K562 (cell line): ENCODE results near the gene DDX46.

Source experiments
- ARID2 ChIP-seq: fragments of 450-650 bp; IDR thresholded peaks from 2 replicates; pipeline ENCODE4 v1.6.1; 2017; ENCODE audit warnings: antibody characterized with exemption, mild to moderate bottlenecking
- EP300 ChIP-seq: IDR thresholded peaks from 2 replicates; pipeline ENCODE4 v1.6.1; 2012; ENCODE audit warnings: low read length, improper control_type of control experiment
- EZH2 ChIP-seq: IDR thresholded peaks from 2 replicates; pipeline ENCODE4 v1.6.1; 2012; ENCODE audit warnings: low read depth, mild to moderate bottlenecking, inconsistent platforms, low read length, borderline replicate concordance
- FOXK1 ChIP-seq: sonication (generic); formaldehyde crosslinking; IDR thresholded peaks from 2 replicates; pipeline ENCODE4 v1.8.0; 2022; ENCODE audit warnings: missing genetic modification reagents, mild to moderate bottlenecking, borderline replicate concordance
- HDAC2 ChIP-seq: fragments of 450-650 bp; IDR thresholded peaks from 2 replicates; pipeline ENCODE4 v1.6.1; 2016; ENCODE audit warnings: mild to moderate bottlenecking
- NKRF ChIP-seq: fragments of 450-650 bp; IDR thresholded peaks from 2 replicates; pipeline ENCODE4 v1.6.1; 2016; ENCODE audit warnings: borderline replicate concordance
- NR1H2 ChIP-seq: sonication (generic); formaldehyde crosslinking; IDR thresholded peaks from 2 replicates; pipeline ENCODE4 v1.4.0; 2020; ENCODE audit warnings: mild to moderate bottlenecking, missing genetic modification reagents
- SMAD4 ChIP-seq: fragments of 250-450 bp; sonication (Bioruptor Pico); conservative IDR thresholded peaks from 2 replicates; pipeline ENCODE4 v1.8.0; 2021; ENCODE audit warnings: inconsistent platforms, mild to moderate bottlenecking, moderate library complexity
- TCF7L2 ChIP-seq: fragments of 150-350 bp; IDR thresholded peaks from 2 replicates; pipeline ENCODE4 v1.6.1; 2016; ENCODE audit warnings: low read depth, mild to moderate bottlenecking, low read length, moderate library complexity
- ZBTB34 ChIP-seq: fragments of 250-450 bp; sonication (Bioruptor Pico); IDR thresholded peaks from 2 replicates; pipeline ENCODE4 v1.8.0; 2021; ENCODE audit warnings: mild to moderate bottlenecking, moderate library complexity
- ZNF121 ChIP-seq: sonication (generic); formaldehyde crosslinking; conservative IDR thresholded peaks from 2 replicates; pipeline ENCODE4 v1.8.0; 2022; ENCODE audit warnings: missing genetic modification reagents
- ZNF354B ChIP-seq: fragments of 250-450 bp; sonication (Bioruptor Pico); IDR thresholded peaks from 2 replicates; pipeline ENCODE4 v1.4.0; 2020
- TF ChIP-seq, protein P1 (sequence below): fragments of 150-350 bp; conservative IDR thresholded peaks from 2 replicates; pipeline ENCODE4 v1.6.1; 2014; ENCODE audit warnings: low read length
- TF ChIP-seq, protein P2 (sequence below), 3 experiments: IDR thresholded peaks in 2 of 3; conservative IDR thresholded peaks in 1 of 3; 2 replicates each; pipeline ENCODE4 v1.5.1; 2011 to 2012; ENCODE audit warnings: low read length in 3 of 3, mild to moderate bottlenecking in 3 of 3, control low read depth in 2 of 3, improper control_type of control experiment in 1 of 3, inconsistent platforms in 1 of 3, low read depth in 1 of 3, mixed read lengths in 1 of 3, moderate library complexity in 1 of 3; ENCODE audit not compliant: insufficient read depth in 2 of 3

GRCh38 chr5:134803821-134804220, 45.2 kb downstream of the DDX46 start:
- no peak for TF ChIP-seq FOXK1 (CRISPR knock-in tag)
- TF ChIP-seq, protein P1, sequence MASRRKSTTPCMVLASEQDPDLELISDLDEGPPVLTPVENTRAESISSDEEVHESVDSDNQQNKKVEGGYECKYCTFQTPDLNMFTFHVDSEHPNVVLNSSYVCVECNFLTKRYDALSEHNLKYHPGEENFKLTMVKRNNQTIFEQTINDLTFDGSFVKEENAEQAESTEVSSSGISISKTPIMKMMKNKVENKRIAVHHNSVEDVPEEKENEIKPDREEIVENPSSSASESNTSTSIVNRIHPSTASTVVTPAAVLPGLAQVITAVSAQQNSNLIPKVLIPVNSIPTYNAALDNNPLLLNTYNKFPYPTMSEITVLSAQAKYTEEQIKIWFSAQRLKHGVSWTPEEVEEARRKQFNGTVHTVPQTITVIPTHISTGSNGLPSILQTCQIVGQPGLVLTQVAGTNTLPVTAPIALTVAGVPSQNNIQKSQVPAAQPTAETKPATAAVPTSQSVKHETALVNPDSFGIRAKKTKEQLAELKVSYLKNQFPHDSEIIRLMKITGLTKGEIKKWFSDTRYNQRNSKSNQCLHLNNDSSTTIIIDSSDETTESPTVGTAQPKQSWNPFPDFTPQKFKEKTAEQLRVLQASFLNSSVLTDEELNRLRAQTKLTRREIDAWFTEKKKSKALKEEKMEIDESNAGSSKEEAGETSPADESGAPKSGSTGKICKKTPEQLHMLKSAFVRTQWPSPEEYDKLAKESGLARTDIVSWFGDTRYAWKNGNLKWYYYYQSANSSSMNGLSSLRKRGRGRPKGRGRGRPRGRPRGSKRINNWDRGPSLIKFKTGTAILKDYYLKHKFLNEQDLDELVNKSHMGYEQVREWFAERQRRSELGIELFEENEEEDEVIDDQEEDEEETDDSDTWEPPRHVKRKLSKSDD: no peak
- TF ChIP-seq, protein P2, sequence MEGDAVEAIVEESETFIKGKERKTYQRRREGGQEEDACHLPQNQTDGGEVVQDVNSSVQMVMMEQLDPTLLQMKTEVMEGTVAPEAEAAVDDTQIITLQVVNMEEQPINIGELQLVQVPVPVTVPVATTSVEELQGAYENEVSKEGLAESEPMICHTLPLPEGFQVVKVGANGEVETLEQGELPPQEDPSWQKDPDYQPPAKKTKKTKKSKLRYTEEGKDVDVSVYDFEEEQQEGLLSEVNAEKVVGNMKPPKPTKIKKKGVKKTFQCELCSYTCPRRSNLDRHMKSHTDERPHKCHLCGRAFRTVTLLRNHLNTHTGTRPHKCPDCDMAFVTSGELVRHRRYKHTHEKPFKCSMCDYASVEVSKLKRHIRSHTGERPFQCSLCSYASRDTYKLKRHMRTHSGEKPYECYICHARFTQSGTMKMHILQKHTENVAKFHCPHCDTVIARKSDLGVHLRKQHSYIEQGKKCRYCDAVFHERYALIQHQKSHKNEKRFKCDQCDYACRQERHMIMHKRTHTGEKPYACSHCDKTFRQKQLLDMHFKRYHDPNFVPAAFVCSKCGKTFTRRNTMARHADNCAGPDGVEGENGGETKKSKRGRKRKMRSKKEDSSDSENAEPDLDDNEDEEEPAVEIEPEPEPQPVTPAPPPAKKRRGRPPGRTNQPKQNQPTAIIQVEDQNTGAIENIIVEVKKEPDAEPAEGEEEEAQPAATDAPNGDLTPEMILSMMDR (IDR thresholded peaks at IDR 0.05 in 2 of 3, conservative IDR thresholded peaks at IDR 0.05 in 1 of 3; ENCODE audit: insufficient read depth in 2 of 3, low read depth in 1 of 3, low read length in 3 of 3): no peak
- no peak for TF ChIP-seq ZBTB34 (CRISPR knock-in tag)
- no peak for TF ChIP-seq ARID2
- no peak for TF ChIP-seq EZH2
- no peak for TF ChIP-seq SMAD4
- TF ChIP-seq NKRF: no peak
- no peak for TF ChIP-seq TCF7L2
- TF ChIP-seq EP300: no peak
- no peak for TF ChIP-seq ZNF354B (CRISPR knock-in tag)
- no peak for TF ChIP-seq HDAC2
- TF ChIP-seq NR1H2 (CRISPR knock-in tag): no peak
- no peak for TF ChIP-seq ZNF121 (CRISPR knock-in tag)
